Adrenal gland (tissue), 12 donors: ENCODE measurements around the gene CPVL. TPM values are rescaled to one million over a fixed set of nuclear protein-coding genes. Genes with fewer than 3 reads are reported as not detected.

Source experiments
- DNase-seq, 7 donors: peaks; one replicate each; pipeline ENCODE4 v3.0.0-alpha.2; 2019 to 2020
- H3K27ac ChIP-seq, 5 donors: fragments of 200-600 bp; sonication (generic) in 4 of 5; 1 replicate in 3 of 5; 2 replicates in 2 of 5; pipeline versions ENCODE4 v1.5.1 to v1.8.0; 2016 to 2020; ENCODE audit warnings: mild to moderate bottlenecking in 1 of 5
- H3K27me3 ChIP-seq: fragments of 200-600 bp; 2 replicates; pipeline ENCODE4 v1.8.0; 2021
- H3K36me3 ChIP-seq, 2 donors: fragments of 200-600 bp; replicated peaks in 1 of 2; 1 replicate in 1 of 2; 2 replicates in 1 of 2; pipeline versions ENCODE4 v1.5.1 to v1.8.0; 2018 to 2022
- H3K4me1 ChIP-seq, 2 donors: fragments of 200-600 bp; replicated peaks in 1 of 2; 1 replicate in 1 of 2; 2 replicates in 1 of 2; pipeline versions ENCODE4 v1.5.1 to v1.8.0; 2018 to 2021
- H3K4me3 ChIP-seq, 4 donors: fragments of 200-600 bp; sonication (generic) in 3 of 4; one replicate each; pipeline ENCODE4 v1.5.1; 2016 to 2018
- H3K9me3 ChIP-seq, 3 donors: fragments of 200-600 bp; sonication (generic) in 1 of 3; replicated peaks in 1 of 3; 1 replicate in 2 of 3; 2 replicates in 1 of 3; pipeline versions ENCODE4 v1.5.1 to v1.8.0; 2016 to 2021
- CTCF ChIP-seq, 6 experiments: fragments of 450-650 bp in 4 of 6; fragments of 200-600 bp in 2 of 6; sonication (generic) in 1 of 6; IDR thresholded peaks; 1 replicate in 5 of 6; 2 replicates in 1 of 6; pipeline versions ENCODE4 v1.5.1 to v1.8.0; 2016 to 2021; ENCODE audit warnings: antibody characterized with exemption in 6 of 6, mild to moderate bottlenecking in 2 of 6, moderate library complexity in 1 of 6
- POLR2A ChIP-seq, 2 donors: fragments of 450-650 bp; IDR thresholded peaks; one replicate each; pipeline ENCODE4 v1.6.1; 2017; ENCODE audit warnings: antibody characterized with exemption in 2 of 2, mild to moderate bottlenecking in 2 of 2, moderate library complexity in 1 of 2
- WGBS, 4 donors: extraction: QIAGEN DNeasy Blood & Tissue Kit in 2 of 4; methylation state at CpG; one replicate each; pipeline versions ENCODE4 v1.1.5 to v1.1.7; 2013 to 2017; 5-methylcytosine and 5-hydroxymethylcytosine counted together
- intact Hi-C, 2 donors: fragments of 100-400 bp; cut with DNase I; formaldehyde crosslinking; loops; one replicate each; pipeline versions ENCODE4 v1.14.1 to v1.15.0; 2022 to 2023
- polyA plus RNA-seq, 3 donors: library from polyadenylated mRNA; stranded (reverse); fragments of 200-250 nt in 2 of 3; fragments of 350-450 nt in 1 of 3; fragmentation: Illumina TruSeq in 1 of 3; extraction: RNeasy Lipid Tissue Mini Kit (QIAGEN cat#74804) in 1 of 3; gene quantifications; one replicate each; pipeline ENCODE4 v1.2.3, GENCODE V29; 2013 to 2014
- total RNA-seq, 9 donors: library from RNA; depleted of rRNA in 4 of 9; stranded (reverse); fragments of >200 nt in 4 of 9; fragments of 120-200 nt in 1 of 9; fragmentation: NEBNext Ultra II Directional in 1 of 9; extraction: Animal tissue kit (Norgen Biotek cat#: 25700) in 1 of 9; gene quantifications; one replicate each; pipeline versions ENCODE4 v1.1.0 to v1.2.4, GENCODE V29; 2013 to 2023
- donor health status: healthy with polysubstance abuse.
- donor health status: Bipolar disorder and iron deficiency.
- donor health status: DM: yes; HTN: yes; CAD: no.
- donor health status: DM: no; HTN: no; CAD: no.
- donor health status: DM: no; HTN: no; CAD: no.
- donor health status: DM: yes; HTN: yes; CAD: no.

Gene CPVL
- total and polyA plus RNA-seq, 12 donors: 3.2 to 61.7 (median 32.7) TPM

DNA sequence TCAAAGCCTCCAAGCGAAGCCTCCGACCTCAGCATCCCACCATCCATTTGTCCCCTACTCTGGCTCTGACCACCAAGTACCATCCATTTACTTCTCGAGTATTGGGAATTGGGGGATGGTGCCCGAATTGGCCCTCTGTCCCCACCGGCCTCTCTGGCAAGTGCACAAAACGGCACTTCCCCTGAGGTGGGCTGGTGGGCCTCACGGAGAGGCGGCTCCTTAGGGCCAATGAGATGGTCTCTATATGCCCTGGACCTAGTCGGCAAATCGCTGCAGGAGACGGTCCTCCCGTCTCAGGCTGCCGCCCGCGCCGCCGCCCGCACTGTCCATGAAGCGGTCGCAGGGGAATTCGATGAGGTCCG is 191.0 kb downstream of the CPVL start:
- WGBS, 4 donors: 30 to 73% (median 40%) methylated on average over 3 to 22 of the region's 22 CpGs
- Histone ChIP-seq H3K9me3 (no peaks in the 10 kb centered on the region), H3K27me3 (peaks cover 36% of the 10 kb centered on the region), H3K27ac (peak overlapping the region in 2 of 5 donors; percentile 58 to 68), H3K4me3 (peak overlapping the region in 1 of 4 donors; percentile 58), H3K4me1 (peaks cover 6 to 32% of the 10 kb centered on the region in 2 donors), H3K36me3 (no peaks in the 10 kb centered on the region)
- TF ChIP-seq CTCF (IDR thresholded peaks at IDR 0.05): no peak
- no peak for TF ChIP-seq POLR2A (IDR thresholded peaks at IDR 0.05)
- intact Hi-C loops: loop anchor here in 1 of 2 donors (5.0 kb wide), 1 partner anchor 147 kb away; no protein-coding TSS in a partner anchor
- no peak for DNase-seq

GRCh38 chr7:28954946-28955345 is 191.4 kb downstream of the CPVL start:
- 73 to 85% (median 77%) methylated on average over 5 of the region's 5 CpGs for WGBS, 4 donors

DNA sequence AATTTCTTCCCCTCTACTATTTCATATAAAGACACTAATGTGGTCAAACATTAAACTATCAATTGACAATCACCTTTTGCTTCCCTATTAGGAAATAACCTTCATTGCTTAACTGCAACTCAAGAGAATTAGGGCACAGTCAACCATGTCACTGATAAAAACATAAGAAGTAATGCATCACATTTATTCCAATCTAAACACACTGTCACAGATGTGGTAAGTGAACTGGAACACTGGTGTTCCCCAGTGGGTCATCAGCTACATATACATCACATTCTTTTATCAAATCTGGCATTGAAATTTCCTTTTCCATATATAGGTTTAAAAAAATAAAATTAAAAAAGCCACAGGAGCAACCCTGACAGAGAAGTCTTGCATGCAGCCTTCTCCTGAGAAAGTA is 191.9 kb downstream of the CPVL start:
- Histone ChIP-seq H3K36me3 (no peaks in the 10 kb centered on the region), H3K9me3 (no peaks in the 10 kb centered on the region), H3K27me3 (peaks cover 36% of the 10 kb centered on the region), H3K4me3 (no peak overlapping the region), H3K27ac (no peak overlapping the region), H3K4me1 (peaks cover 6 to 32% of the 10 kb centered on the region in 2 donors)
- no peak for TF ChIP-seq CTCF (IDR thresholded peaks at IDR 0.05)
- intact Hi-C loops: no loop called here
- DNase-seq: no peak

More at GRCh38 chr7:28954946-28955345, 191.4 kb downstream of the CPVL start:
- Histone ChIP-seq H3K27me3 (peaks cover 36% of the 10 kb centered on the region), H3K36me3 (no peaks in the 10 kb centered on the region), H3K4me1 (peaks cover 6 to 32% of the 10 kb centered on the region in 2 donors), H3K27ac (peak overlapping the region in 1 of 5 donors; percentile 58), H3K4me3 (peak overlapping the region in 1 of 4 donors; percentile 58), H3K9me3 (no peaks in the 10 kb centered on the region)
- no peak for TF ChIP-seq CTCF (IDR thresholded peaks at IDR 0.05)
- TF ChIP-seq POLR2A (IDR thresholded peaks at IDR 0.05): no peak
- intact Hi-C loops: loop anchor here in 1 of 2 donors (5.0 kb wide), 1 partner anchor 147 kb away; no protein-coding TSS in a partner anchor
- no peak for DNase-seq

GRCh38 chr7:28953633-28954032 is 192.7 kb downstream of the CPVL start:
- WGBS, 4 donors: 45 to 55% (median 49%) methylated on average over 4 of the region's 4 CpGs
- TF ChIP-seq POLR2A (IDR thresholded peaks at IDR 0.05) (no peak), CTCF (IDR thresholded peaks at IDR 0.05) (no peak)
- Histone ChIP-seq H3K27me3 (peaks cover 39% of the 10 kb centered on the region), H3K27ac (peak overlapping the region in 2 of 5 donors; percentile 42 to 48), H3K9me3 (no peaks in the 10 kb centered on the region), H3K36me3 (no peaks in the 10 kb centered on the region), H3K4me1 (peaks cover 6 to 32% of the 10 kb centered on the region in 2 donors), H3K4me3 (no peak overlapping the region)
- intact Hi-C loops: no loop called here
- no peak for DNase-seq

Other genes starting within 250 kb of the CPVL start
- 10 to 100 TPM in 2 of 9 donors, 1 to 10 TPM in 7; 3.4 to 17.1 (median 8.2) TPM for gene TRIL, start 188.2 kb downstream of the CPVL start, total RNA-seq
- 1 to 10 TPM; 1.3 to 2.5 (median 1.6) TPM for gene TRIL, start 188.2 kb downstream of the CPVL start, polyA plus RNA-seq
- gene CHN2, start 48.2 kb upstream of the CPVL start, total RNA-seq: 10 to 100 TPM in 6 of 9 donors, 1 to 10 TPM in 3; 2.7 to 35.4 (median 14.5) TPM
- gene CHN2, start 48.2 kb upstream of the CPVL start, polyA plus RNA-seq: 1 to 10 TPM; 5.2 to 9.5 (median 6.8) TPM